ENCODE results near the gene ZNF346.

The ZNF346 gene

GRCh38 chr5:177123789-177124485, 101.4 kb downstream of the ZNF346 start:
- DNase-seq, result no peak

- DNase-seq, result no peak
Measured at GRCh38 chr5:177124486-177124991, 102.0 kb downstream of the ZNF346 start.

DNA sequence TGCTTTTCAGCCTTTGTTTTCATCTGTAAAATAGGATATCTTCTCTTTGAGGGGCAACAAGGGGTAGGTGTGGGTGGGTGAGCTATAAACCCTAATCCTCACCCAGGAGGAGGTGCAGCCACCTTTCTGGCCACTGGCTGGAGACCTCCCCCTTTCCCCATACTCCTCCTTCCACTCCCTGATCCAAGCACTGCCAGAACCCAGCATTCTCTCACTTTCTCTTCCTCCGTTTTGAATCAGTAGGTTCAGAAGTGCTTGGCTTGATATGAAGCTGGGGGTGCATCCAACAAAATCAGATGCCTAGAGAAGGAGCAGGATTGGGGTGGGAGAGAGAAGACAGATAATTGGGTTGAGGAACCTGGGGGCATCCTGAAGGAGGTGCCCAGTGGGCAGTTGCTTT, 104.3 kb downstream of the ZNF346 start:
- DNase-seq, result no peak

DNA sequence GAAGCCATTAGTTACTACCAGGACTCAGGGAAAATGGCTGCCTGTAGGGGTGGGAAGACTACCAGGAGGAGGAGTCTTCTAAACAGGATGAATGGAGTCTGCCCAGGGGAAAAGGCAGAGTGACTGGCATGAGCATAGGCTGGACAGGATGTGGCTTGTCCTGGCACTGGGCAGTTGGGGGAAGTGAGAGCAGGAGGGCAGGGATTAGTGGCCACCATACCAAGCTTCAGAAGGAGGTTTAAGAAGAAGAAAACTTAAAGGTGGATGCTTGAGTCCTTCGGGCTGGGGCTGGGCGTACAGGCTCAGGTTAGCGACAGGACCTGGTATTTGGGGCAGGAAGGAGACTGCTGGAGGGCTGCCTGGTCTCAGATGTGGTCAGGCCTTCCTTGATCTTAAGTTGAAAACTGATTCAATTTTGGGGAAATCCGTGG, 106.1 kb downstream of the ZNF346 start:
- no peak for DNase-seq

DNA sequence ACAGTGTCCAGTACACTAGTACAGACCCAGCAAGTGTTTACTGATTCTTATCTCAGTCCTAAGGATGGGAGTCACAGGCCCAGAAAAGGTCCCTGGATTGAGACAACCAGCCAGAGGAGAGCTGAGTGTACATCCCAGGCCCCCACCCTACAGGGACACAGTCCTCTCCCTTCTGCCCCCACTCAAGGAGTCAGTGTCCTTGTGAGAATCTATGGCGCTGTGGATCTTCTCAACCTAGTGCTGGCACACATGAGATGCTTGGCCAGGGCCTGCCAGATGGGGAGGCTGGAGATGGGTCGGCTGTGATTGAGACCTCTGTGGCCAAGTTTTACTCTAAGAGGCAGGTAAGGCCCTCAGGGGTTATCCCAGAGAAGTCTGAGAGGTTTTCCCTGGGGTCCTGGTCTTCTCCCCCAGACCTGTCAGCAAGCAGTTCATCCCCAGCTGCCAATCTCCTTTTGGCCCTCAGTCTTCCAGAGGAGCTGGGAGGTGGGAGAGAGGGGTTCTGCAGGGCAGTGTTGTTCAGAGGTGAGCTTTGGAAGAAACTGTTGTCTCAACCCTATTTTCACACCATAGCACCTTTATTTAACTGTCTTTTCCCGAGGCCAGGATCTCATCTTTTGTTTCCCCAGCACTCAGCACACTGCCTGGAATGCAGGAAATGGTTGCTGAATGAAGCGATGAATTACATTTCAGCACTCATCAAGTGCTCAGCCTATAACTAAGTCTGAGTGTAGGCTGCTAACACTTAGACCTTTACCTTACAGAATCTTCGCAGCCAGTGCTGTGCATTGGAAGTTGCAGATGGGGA, 107.9 kb downstream of the ZNF346 start:
- DNase-seq, result no peak
